ENCODE measurements around the gene TIMP1. TPM values are rescaled to one million over a fixed set of nuclear protein-coding genes. Genes with fewer than 3 reads are reported as not detected.
A peak's percentile ranks its signal among the peaks of the same experiment; 100 is the strongest.

TIMP1 gene
- total and polyA plus RNA-seq, 10 of the 15 experiments (the other 5 are each of a cell fraction or from before 2014, with no cell fraction given): 101 to 341 (median 134) TPM

- in situ Hi-C loops (cut with MboI): loop anchor here (10.0 kb wide), 2 partner anchors 84 to 464 kb away; no protein-coding TSS in a partner anchor
- peak; percentile 95 for FAIRE-seq
- TSS peak; percentile 70 for BruUV-seq (replicated peaks)
- peak; percentile 99 for TF ChIP-seq JUND (IDR thresholded peaks at IDR 0.05; ENCODE audit: low read depth, low read length)
- TF ChIP-seq MYC (IDR thresholded peaks at IDR 0.05; ENCODE audit: insufficient read depth, insufficient read length, insufficient replicate concordance, low read length, severe bottlenecking): no peak
- peak; percentile 21; the same call in 1 of the 2 replicates for TF ChIP-seq ESRRA (IDR thresholded peaks at IDR 0.05; ENCODE audit: low read length)
- TF ChIP-seq ATF7 (IDR thresholded peaks at IDR 0.05; ENCODE audit: low read depth): peak; percentile 98
- no peak for TF ChIP-seq SMC3 (IDR thresholded peaks at IDR 0.05; ENCODE audit: borderline replicate concordance, low read length)
- 0 out of 3 replicates have a peak, but pooled peaks have one; percentile 20 for TF ChIP-seq POU2F2 (IDR thresholded peaks at IDR 0.05; ENCODE audit: borderline replicate concordance, low read depth, low read length)
- TF ChIP-seq POLR2A (IDR thresholded peaks at IDR 0.05; ENCODE audit: low read depth, low read length): peak; percentile 94
- TF ChIP-seq FOS (IDR thresholded peaks at IDR 0.05; ENCODE audit: borderline replicate concordance, extremely low read depth, insufficient read length): peak; percentile 91
- TF ChIP-seq MTA2 (IDR thresholded peaks at IDR 0.05; ENCODE audit: low read depth): no peak
- TF ChIP-seq MYB (IDR thresholded peaks at IDR 0.05; ENCODE audit: borderline replicate concordance, low read depth, low read length): 0 out of 2 replicates have a peak, but pooled peaks have one; percentile 51
- TF ChIP-seq CHD2 (IDR thresholded peaks at IDR 0.05; ENCODE audit: borderline replicate concordance, low read depth, low read length): peak; percentile 85; the same call in 1 of the 2 replicates
- TF ChIP-seq NR2C2 (IDR thresholded peaks at IDR 0.05; ENCODE audit: borderline replicate concordance, control insufficient read depth, insufficient read length, low read depth): no peak
- no peak for TF ChIP-seq ZZZ3 (IDR thresholded peaks at IDR 0.05; ENCODE audit: control insufficient read depth, insufficient read length, low read depth)
- TF ChIP-seq IKZF1 (conservative IDR thresholded peaks at IDR 0.05): peak; percentile 48; the same call in 1 of the 2 replicates
- TF ChIP-seq ZBED1 (IDR thresholded peaks at IDR 0.05; ENCODE audit: borderline replicate concordance): no peak
- TF ChIP-seq SIX5 (IDR thresholded peaks at IDR 0.05; ENCODE audit: low read depth, low read length, severe bottlenecking): peak; percentile 45
- no peak for TF ChIP-seq RAD51 (IDR thresholded peaks at IDR 0.05)
- peak; percentile 99 for TF ChIP-seq PKNOX1 (IDR thresholded peaks at IDR 0.05)
- peak; percentile 44; the same call in 1 of the 2 replicates for TF ChIP-seq NFYA (IDR thresholded peaks at IDR 0.05; ENCODE audit: borderline replicate concordance, low read depth, low read length)
- 0 out of 2 replicates have a peak, but pooled peaks have one; percentile 75 for TF ChIP-seq ASH2L (IDR thresholded peaks at IDR 0.05; ENCODE audit: borderline replicate concordance, low read depth)
- no peak for TF ChIP-seq KDM1A (IDR thresholded peaks at IDR 0.05; ENCODE audit: borderline replicate concordance)
- TF ChIP-seq TARDBP (IDR thresholded peaks at IDR 0.05; ENCODE audit: borderline replicate concordance): no peak
These were observed 21.1 kb upstream of the TIMP1 start, which contains the start of gene ARAF for GRCh38 chrX:47560934-47561658. ARAF (plus strand) TSS chrX:47561205; CDS start chrX:47562968, 1,763 bp downstream.

More at GRCh38 chrX:47560934-47561658, 21.1 kb upstream of the TIMP1 start, which contains the start of gene ARAF:
- H3K27ac ChIP-seq (ENCODE audit: control insufficient read depth, insufficient read depth): peak within 1 kb of the TSS; percentile 63
- H3K79me2 ChIP-seq (ENCODE audit: control insufficient read depth, insufficient read depth, low read length): peaks cover 22% of the 10 kb centered on the region
- WGBS (ENCODE audit: insufficient coverage, insufficient replicate concordance, low lambda C conversion rate, missing lambda C conversion rate): 36% methylated on average over 54 of the region's 59 CpGs
- H3K4me2 ChIP-seq (ENCODE audit: control insufficient read depth, insufficient read depth): peak within 1 kb of the TSS; percentile 61
- peaks cover 0 to 4% of the 10 kb centered on the region in 2 experiments; a peak in 1 of 4 replicates for H3K36me3 ChIP-seq (ENCODE audit: control insufficient read depth in 2 of 2, insufficient read depth in 2 of 2, low read length in 1 of 2)
- peak within 1 kb of the TSS; percentile 57 for H3K9ac ChIP-seq (ENCODE audit: control insufficient read depth, insufficient read depth, low read length)
- POLR2A ChIA-PET: interaction anchor here (0.6 kb wide), 1 partner anchor 35 kb away, joined by 4 read pairs; no protein-coding TSS in a partner anchor
- peak within 1 kb of the TSS; percentile 57 for H2AFZ ChIP-seq (ENCODE audit: control insufficient read depth, low read depth, low read length)
- CTCF ChIA-PET: interaction anchor here (0.6 kb wide), 1 partner anchor 84 kb away, joined by 3 read pairs; no protein-coding TSS in a partner anchor
- SMC1A ChIA-PET (ENCODE audit: uncharacterized antibody, unreplicated experiment): interaction anchor here (1.2 to 2.0 kb wide), 3 partner anchors 67 to 89 kb away, joined by 3 to 4 read pairs (median 3); partner anchors contain the start of gene ELK1
- ATAC-seq (peak; percentile 92), DNase-seq (ENCODE audit: low read depth, low spot score) (peak; percentile 95)
- RAD21 ChIA-PET (ENCODE audit: unreplicated experiment): interaction anchor here (1.2 kb wide), 1 partner anchor 87 kb away, joined by 4 read pairs; no protein-coding TSS in a partner anchor
- no peaks in the 10 kb centered on the region for H3K27me3 ChIP-seq (replicated peaks in 1 of 2; ENCODE audit: control insufficient read depth in 2 of 2, insufficient read depth in 2 of 2, low read length in 1 of 2)
- no peaks in the 10 kb centered on the region; the same call in 1 of the 2 replicates for H3K4me1 ChIP-seq (ENCODE audit: control insufficient read depth, insufficient read depth, low read length)
- H4K20me1 ChIP-seq (ENCODE audit: control insufficient read depth, insufficient read depth): no peaks in the 10 kb centered on the region
- intact Hi-C loops (cut with micrococcal nuclease; ENCODE audit: unreplicated experiment): loop anchor here (2.0 to 5.0 kb wide), 4 partner anchors 90 to 466 kb away; partner anchors contain the start of genes ELK1 and ZNF81
- H3K9me3 ChIP-seq (replicated peaks; ENCODE audit: control insufficient read depth, insufficient read depth, low read length): no peaks in the 10 kb centered on the region
- H3K4me3 ChIP-seq: peak within 1 kb of the TSS; percentile 70

Data from GM12878 (cell line).